GM21723 (cell line): Measurements from ENCODE around the gene FCHO2.
A peak's percentile ranks its signal among the peaks of the same experiment; 100 is the strongest.
"Not testable (repeated sequence)": the region's sequence is repeated elsewhere in the genome, so short reads cannot be mapped to it uniquely, and the experiment has no call there.

Experiments used
- ATAC-seq: cut with Tn5 transposase; IDR thresholded peaks from one replicate; pipeline ENCODE4 v1.9.1; 2021; ENCODE audit warnings: mild to moderate bottlenecking, moderate library complexity; ENCODE audit not compliant: unreplicated experiment

FCHO2 gene

GRCh38 chr5:72955768-72956323 lies at the start of gene FCHO2:
Gene FCHO2, plus strand, starts transcription at chr5:72956041. Its CDS starts 56 bp downstream, at chr5:72956097.
- ATAC-seq, result peak; percentile 93

DNA sequence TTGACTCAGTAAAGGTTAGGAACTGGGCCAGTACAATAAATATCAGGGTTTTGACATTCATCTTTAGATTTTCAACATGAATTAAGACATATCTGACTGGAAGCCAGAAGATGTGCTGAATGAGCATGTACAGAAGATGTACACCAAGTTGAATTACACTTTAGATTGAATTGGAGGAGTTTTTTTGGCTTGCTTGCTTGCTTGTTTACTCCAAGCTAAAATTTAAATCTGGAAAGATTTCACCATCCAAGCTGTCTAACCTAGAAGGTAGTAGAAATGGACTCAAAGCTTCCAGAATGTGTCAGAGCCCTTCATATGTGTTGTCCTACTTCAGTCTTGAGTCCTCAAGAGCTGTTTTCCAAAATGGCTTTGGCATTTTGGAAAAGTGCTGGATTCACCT lies 49.0 kb upstream of the FCHO2 start:
- ATAC-seq, result no peak

DNA sequence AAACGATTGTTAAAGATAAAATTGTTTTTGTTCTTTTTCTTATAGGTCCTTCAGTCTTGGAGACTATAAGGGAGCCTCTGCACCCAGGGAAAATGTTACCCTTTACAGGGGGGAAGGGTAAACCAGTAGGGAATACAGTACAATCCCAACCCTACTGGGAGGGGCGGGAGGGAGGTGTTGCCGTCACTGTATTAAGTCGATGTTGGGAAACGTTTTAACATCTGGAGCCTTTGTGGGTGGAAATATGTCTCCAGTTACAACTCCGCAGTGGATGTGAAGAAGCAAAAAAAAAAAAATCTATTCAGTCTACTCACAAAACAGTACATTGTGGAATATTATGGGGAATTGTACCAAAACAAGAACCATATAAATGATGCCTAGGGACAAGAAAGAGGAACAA lies 47.2 kb upstream of the FCHO2 start:
- no peak for ATAC-seq

GRCh38 chr5:72917371-72917776 lies 38.5 kb upstream of the FCHO2 start:
- ATAC-seq, result no peak

DNA sequence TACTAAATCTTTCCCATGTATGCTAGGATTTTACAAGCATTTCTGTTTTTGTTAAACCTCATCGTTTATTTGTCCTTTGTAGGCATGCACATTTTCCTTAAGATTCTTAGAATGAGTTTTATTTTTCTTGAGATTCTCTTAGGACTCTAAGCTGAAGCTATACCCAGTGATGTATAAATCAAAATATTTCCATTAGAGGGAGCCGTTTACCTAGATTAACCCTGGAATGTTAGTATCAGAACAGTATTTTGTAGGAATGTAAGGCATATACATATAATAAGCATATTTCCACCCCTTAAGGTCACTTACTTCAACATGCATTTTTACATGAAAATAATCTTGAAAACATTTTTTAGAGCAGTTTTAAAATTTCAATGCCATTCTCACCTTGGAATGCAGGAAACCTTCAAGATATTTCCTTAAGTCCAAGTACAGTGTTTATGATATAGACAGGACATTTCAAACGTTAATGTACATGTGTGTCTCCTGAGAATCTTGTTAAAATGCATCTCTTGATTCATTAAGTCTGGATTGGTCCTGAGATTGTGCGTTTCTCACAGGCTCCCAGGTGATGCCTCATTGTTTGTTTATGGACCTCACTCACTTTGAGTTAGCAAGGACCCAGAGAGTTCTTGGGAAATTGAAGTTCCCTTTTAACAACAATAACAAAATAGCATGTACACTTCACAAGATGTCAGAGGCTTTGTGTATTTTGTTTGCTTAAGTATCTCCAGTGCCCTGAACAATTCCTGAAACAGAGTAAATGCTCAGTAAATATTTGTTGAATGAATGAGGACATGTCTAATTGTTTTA lies 34.9 kb upstream of the FCHO2 start:
- ATAC-seq, result no peak

GRCh38 chr5:72921886-72922285 lies 34.0 kb upstream of the FCHO2 start:
- ATAC-seq, result no peak

DNA sequence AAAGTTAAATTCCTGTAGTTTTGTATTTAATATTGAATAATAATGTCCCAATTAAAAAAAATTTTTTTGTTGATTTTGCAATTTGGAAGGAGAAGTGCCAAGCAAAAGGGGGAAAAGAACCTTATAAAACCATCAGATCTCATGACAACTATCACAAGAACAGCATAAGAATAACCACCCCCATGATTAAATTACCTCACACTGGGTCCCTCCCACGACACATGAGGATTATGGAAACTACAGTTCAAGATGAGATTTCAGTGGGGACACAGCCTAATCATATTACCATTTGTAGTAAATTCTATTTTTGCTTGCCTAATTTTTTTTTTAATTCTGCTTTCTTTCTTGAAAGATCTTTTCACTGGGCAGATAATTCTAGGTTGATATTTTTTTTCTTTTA lies 33.4 kb upstream of the FCHO2 start:
- no peak for ATAC-seq

GRCh38 chr5:72925336-72926010 lies 30.4 kb upstream of the FCHO2 start:
- ATAC-seq, result no peak

DNA sequence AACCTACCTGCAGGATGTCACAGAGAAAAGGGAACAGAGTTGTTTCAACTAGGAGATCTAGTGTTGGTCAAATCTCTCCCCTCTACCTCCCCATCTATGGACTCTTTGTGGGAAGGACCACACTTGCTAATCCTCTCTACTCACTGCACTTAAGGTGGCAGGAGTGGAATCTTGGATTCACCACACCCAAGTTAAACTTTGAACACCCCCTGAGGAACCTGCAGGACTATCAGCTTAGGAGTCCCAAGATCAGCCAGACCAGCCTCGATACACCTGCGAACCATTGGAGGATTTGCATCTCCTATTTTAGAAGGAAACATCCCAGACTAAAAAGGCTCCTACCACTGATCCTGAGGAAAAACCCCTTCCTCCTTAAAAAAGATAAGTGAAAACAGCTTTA lies 23.2 kb upstream of the FCHO2 start:
- not testable (repeated sequence) for ATAC-seq

DNA sequence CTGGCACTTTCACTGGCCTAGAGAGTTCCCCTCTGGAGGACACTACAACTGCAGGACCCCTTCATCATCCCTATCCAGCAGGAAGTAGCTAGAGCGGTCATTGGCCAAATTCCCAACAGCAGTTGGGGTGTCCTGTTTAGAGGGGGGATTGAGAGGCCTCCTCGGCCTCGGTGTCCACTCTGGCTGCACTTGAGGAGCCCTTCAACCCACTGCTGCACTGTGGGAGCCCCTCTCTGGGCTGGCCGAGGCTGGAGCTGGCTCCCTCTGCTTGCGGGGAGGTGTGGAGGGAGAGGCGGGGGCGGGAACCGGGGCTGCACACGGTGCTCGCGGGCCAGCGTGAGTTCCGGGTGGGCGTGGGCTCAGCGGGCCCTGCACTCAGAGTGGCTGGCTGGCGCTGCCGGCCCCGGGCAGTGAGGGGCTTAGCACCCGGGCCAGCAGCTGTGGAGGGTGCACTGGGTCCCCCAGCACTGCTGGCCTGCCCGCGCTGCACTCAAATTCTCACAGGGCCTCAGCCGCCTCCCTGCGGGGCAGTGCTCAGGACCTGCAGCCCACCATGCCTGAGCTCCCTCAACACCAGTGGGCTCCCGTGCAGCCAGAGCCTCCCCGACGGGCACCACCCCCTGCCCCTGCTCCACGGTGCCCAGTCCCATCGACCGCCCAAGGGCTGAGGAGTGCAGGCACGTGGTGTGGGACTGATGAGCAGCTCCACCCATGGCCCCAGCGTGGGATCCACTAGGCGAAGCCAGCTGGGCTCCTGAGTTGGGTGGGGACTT lies 20.7 kb upstream of the FCHO2 start:
- ATAC-seq, result not testable (repeated sequence)

DNA sequence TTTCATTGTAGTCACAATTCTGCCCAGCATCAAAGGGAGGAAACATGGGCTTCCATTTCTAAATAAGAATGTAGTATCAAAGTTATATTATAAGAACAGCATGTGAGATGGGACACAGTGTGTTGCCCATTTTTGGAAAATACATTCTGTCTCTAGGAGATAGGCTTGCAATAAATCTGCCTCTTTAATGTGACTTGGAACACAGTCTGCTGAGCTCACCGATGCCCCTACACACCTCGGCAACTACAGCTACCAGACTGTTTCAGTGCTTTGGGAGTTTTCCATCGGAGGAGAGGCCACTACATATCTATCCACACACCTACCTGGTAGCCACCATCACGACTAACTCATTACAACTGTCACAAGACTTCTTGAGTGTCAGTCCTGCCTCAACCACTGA lies 18.9 kb upstream of the FCHO2 start:
- no peak for ATAC-seq

DNA sequence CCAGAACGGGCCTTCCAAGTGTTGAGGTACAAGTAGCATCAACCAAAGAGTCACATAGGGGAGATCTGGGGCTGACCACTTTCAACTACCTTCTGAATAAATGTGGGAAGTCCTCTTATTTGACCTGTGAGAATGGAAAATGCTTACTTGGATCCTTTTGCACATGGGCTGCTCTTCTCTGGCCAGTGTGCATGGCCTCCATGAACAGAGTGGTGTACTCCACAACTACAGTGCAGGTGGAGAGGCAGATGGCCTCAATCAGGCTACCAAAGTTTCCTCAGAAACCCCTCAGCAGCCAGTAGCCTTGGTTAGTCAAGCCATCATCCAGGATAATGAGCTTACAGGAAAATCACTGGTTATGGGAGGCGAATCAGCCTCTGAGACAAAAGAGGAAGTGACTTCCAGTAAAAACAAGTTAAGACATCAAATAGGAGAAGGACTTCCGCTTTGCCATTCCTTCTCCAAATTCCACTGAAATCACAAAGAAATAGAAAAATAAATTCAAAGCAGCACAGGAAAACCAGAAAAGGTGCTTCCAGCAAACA lies 18.3 kb upstream of the FCHO2 start:
- ATAC-seq, result no peak

GRCh38 chr5:72938206-72938605 lies 17.6 kb upstream of the FCHO2 start:
- no peak for ATAC-seq

GRCh38 chr5:72940082-72940481 lies 15.8 kb upstream of the FCHO2 start:
- no peak for ATAC-seq

DNA sequence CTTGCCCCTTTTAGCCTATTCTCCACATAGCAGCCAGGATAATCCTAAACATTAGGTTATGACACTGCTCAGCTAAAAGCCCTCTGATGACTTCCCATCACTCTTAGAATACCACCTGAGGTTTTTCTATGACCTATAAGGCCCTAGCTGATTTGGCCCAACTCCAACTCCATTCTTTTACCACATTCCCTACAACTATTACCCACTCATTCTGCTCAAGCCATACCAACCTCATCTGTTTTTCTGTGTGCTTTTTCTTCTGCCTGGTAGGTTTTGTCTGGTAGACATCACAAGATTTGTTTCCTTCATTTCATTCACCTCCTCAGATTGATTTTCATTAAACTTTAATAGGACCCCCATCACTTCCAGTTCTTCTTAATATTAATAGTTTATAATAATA lies 12.5 kb upstream of the FCHO2 start:
- no peak for ATAC-seq

- no peak for ATAC-seq
Observed at GRCh38 chr5:72947498-72947897, 8.3 kb upstream of the FCHO2 start.

DNA sequence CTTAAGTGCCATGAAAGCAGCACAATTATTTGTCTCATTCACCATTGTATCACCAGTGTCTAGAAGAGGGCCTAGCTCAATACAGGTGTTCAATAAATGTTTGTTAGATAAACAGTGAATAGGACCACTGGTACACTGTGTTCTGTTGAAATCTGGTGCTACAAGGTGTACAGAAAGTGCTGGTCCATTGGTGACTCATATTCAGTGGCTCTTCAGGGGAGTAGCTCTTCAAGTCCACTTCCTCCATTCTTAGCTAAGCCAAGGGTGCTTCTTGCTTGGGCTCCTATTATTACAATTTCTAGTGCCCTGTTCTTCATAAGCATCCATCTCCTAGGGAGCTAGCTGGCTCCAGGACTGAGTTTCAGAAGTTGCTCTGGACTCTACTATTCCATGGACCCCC lies 6.4 kb upstream of the FCHO2 start:
- no peak for ATAC-seq

DNA sequence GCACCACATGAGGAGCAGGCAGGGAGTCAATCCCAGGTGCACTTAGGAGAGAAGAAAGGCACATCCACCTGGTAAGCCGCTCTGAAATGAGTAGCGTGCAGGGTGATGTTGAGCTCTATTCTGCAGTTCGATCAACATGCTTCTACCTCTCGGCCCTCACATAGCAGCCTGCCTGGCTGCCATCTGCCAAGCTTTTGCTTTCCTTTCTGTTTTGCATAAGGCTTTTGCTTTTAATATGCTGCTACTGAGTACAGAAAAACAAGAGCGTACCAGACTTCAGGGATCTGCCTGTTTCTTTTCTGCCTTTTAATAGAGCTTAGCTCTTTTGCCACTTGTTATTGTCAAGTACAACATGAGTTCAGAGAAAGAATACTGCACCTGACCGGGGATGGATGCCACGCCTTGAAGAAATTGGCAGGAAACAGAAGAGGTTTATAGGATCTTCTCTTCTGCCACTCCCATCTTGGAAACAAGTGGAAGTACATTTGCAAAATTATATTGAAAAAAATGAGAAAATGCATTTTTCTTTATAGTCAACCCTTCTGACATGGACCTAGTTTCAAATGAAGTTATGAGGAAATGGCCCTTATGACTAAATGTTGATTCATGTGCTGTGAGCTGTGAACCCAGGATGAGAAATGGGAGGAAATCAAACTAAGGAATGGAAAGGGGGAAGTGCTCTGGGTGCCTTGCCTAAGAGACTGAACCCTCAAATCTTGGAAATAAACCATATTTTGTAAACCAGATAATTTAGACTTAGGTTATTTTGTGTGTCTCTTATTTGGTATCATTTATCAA lies 4.0 kb upstream of the FCHO2 start:
- no peak for ATAC-seq

DNA sequence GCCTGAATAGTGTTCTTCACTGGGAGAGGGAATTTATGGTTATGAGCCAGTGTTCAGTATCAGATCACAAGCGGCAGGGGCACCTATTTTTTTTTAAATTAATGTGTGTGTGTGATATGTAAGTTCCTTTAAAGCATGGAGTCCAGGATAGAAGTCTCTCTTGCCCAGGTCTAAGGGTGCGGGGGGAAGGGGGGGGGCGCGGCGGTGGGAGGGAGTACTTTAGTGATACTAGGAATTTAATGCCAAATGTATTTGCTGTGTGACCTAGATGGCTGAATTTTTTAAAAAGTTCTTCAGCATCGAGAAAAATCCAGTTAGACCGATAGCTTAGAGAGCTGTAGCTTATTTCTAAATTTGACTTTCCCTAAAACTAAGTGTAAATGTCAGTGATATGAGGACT lies 1.5 kb upstream of the FCHO2 start:
- ATAC-seq, result no peak

- ATAC-seq, result peak; percentile 49
Observed at GRCh38 chr5:72955143-72955767, 586 bp upstream of the FCHO2 start.
